A549 (cell line): ENCODE data around the gene USF1. TPM values are rescaled to one million over a fixed set of nuclear protein-coding genes. Genes with fewer than 3 reads are reported as not detected.

Experiments
- BHLHE40 ChIP-seq: IDR thresholded peaks from 2 replicates; pipeline ENCODE4 v1.6.1; 2012; ENCODE audit warnings: low read depth, low read length, inconsistent platforms
- CBX2 ChIP-seq: fragments of 200-600 bp; sonication (generic); IDR thresholded peaks from 2 replicates; pipeline ENCODE4 v1.6.1; 2016; ENCODE audit warnings: low read depth, mild to moderate bottlenecking, borderline replicate concordance
- CBX8 ChIP-seq: fragments of 200-600 bp; sonication (generic); IDR thresholded peaks from 2 replicates; pipeline ENCODE4 v1.6.1; 2016
- CEBPB ChIP-seq, 2 experiments: fragments of >200 bp in 1 of 2; sonication (Bioruptor Twin) in 1 of 2; formaldehyde crosslinking in 1 of 2; IDR thresholded peaks; 2 replicates each; pipeline ENCODE4 v1.6.1; 2012 to 2016
- EHMT2 ChIP-seq: fragments of 200-600 bp; sonication (generic); IDR thresholded peaks from 2 replicates; pipeline ENCODE4 v1.6.1; 2016; ENCODE audit warnings: antibody characterized with exemption, low read depth, mild to moderate bottlenecking, moderate library complexity
- ESRRA ChIP-seq: fragments of 150-350 bp; IDR thresholded peaks from 2 replicates; pipeline ENCODE4 v1.6.1; 2014; ENCODE audit warnings: mild to moderate bottlenecking, low read length, borderline replicate concordance
- FOSB ChIP-seq: fragments of 250-450 bp; sonication (Bioruptor Pico); IDR thresholded peaks from 2 replicates; pipeline ENCODE4 v1.5.0; 2020; ENCODE audit warnings: mild to moderate bottlenecking, moderate library complexity
- FOXS1 ChIP-seq: fragments of 250-450 bp; sonication (Bioruptor Pico); IDR thresholded peaks from 2 replicates; pipeline ENCODE4 v1.5.0; 2020; ENCODE audit warnings: mild to moderate bottlenecking, moderate library complexity
- HDAC2 ChIP-seq: fragments of 200-600 bp; sonication (generic); IDR thresholded peaks from 2 replicates; pipeline ENCODE4 v1.6.1; 2016
- HEYL ChIP-seq: fragments of 250-450 bp; sonication (Bioruptor Pico); IDR thresholded peaks from 2 replicates; pipeline ENCODE4 v1.8.0; 2021; ENCODE audit warnings: mild to moderate bottlenecking, moderate library complexity
- JUN ChIP-seq, 2 experiments: fragments of >200 bp; sonication (Bioruptor Twin); formaldehyde crosslinking; IDR thresholded peaks; 2 replicates in 1 of 2; 3 replicates in 1 of 2; pipeline ENCODE4 v1.6.1; 2016 to 2017
- JUNB ChIP-seq: fragments of >200 bp; sonication (Bioruptor Twin); formaldehyde crosslinking; IDR thresholded peaks from 2 replicates; pipeline ENCODE4 v1.6.1; 2016
- MAFK ChIP-seq: fragments of 450-650 bp; IDR thresholded peaks from 2 replicates; pipeline ENCODE4 v1.6.1; 2014; ENCODE audit not compliant: partially characterized antibody
- MAZ ChIP-seq: fragments of 150-350 bp; IDR thresholded peaks from 2 replicates; pipeline ENCODE4 v1.6.1; 2014; ENCODE audit warnings: antibody characterized with exemption, low read depth, low read length, borderline replicate concordance
- NFE2L2 ChIP-seq: fragments of 150-350 bp; conservative IDR thresholded peaks from 2 replicates; pipeline ENCODE4 v1.6.1; 2014; ENCODE audit warnings: low read length
- NPAS2 ChIP-seq: fragments of 250-450 bp; sonication (Bioruptor Pico); IDR thresholded peaks from 2 replicates; pipeline ENCODE4 v1.8.0; 2022; ENCODE audit warnings: mild to moderate bottlenecking, moderate library complexity, borderline replicate concordance
- PHF8 ChIP-seq: fragments of 200-600 bp; sonication (generic); IDR thresholded peaks from 2 replicates; pipeline ENCODE4 v1.6.1; 2016; ENCODE audit warnings: low read depth, mild to moderate bottlenecking, antibody characterized with exemption, moderate library complexity, borderline replicate concordance
- POLR2A ChIP-seq: IDR thresholded peaks from 2 replicates; pipeline ENCODE4 v1.6.1; 2012; ENCODE audit warnings: mild to moderate bottlenecking, low read length
- RAD21 ChIP-seq, 2 experiments: fragments of >200 bp in 1 of 2; sonication (Bioruptor Twin) in 1 of 2; formaldehyde crosslinking in 1 of 2; IDR thresholded peaks in 1 of 2; conservative IDR thresholded peaks in 1 of 2; 2 replicates in 1 of 2; 3 replicates in 1 of 2; pipeline ENCODE4 v1.6.1; 2012 to 2018; ENCODE audit warnings: inconsistent platforms in 1 of 2
- RARB ChIP-seq: fragments of 250-450 bp; sonication (Bioruptor Pico); IDR thresholded peaks from 2 replicates; pipeline ENCODE4 v1.8.0; 2021; ENCODE audit warnings: mild to moderate bottlenecking, moderate library complexity
- RFX5 ChIP-seq: fragments of 450-650 bp; IDR thresholded peaks from 2 replicates; pipeline ENCODE4 v1.7.1; 2014; ENCODE audit warnings: antibody characterized with exemption, mild to moderate bottlenecking, moderate library complexity
- RNF2 ChIP-seq: fragments of 200-600 bp; sonication (generic); IDR thresholded peaks from 2 replicates; pipeline ENCODE4 v1.6.1; 2016; ENCODE audit warnings: low read depth, mild to moderate bottlenecking, antibody characterized with exemption, moderate library complexity, borderline replicate concordance
- SMC3 ChIP-seq: fragments of >200 bp; sonication (Bioruptor Twin); formaldehyde crosslinking; IDR thresholded peaks from 3 replicates; pipeline ENCODE4 v1.6.1; 2018; ENCODE audit warnings: inconsistent platforms
- SREBF2 ChIP-seq: fragments of 450-650 bp; IDR thresholded peaks from 2 replicates; pipeline ENCODE4 v1.6.1; 2014; ENCODE audit warnings: mild to moderate bottlenecking, moderate library complexity
- TFCP2L1 ChIP-seq: fragments of 250-450 bp; sonication (Bioruptor Pico); IDR thresholded peaks from 2 replicates; pipeline ENCODE4 v1.5.0; 2021; ENCODE audit warnings: mild to moderate bottlenecking
- TP53 ChIP-seq: fragments of 250-450 bp; sonication (Bioruptor Pico); IDR thresholded peaks from 2 replicates; pipeline ENCODE4 v1.5.0; 2021; ENCODE audit warnings: mild to moderate bottlenecking, moderate library complexity
- ZC3H11A ChIP-seq: fragments of 450-650 bp; IDR thresholded peaks from 2 replicates; pipeline ENCODE4 v1.6.1; 2014; ENCODE audit warnings: antibody characterized with exemption, mild to moderate bottlenecking
- ZFP36 ChIP-seq: fragments of 450-650 bp; IDR thresholded peaks from 2 replicates; pipeline ENCODE4 v1.6.1; 2014; ENCODE audit warnings: borderline replicate concordance; ENCODE audit not compliant: partially characterized antibody
- ZNF302 ChIP-seq: fragments of 250-450 bp; sonication (Bioruptor Pico); IDR thresholded peaks from 2 replicates; pipeline ENCODE4 v1.9.0; 2021; ENCODE audit warnings: inconsistent platforms, mild to moderate bottlenecking, moderate library complexity
- ZSCAN20 ChIP-seq: fragments of 250-450 bp; sonication (Bioruptor Pico); IDR thresholded peaks from 2 replicates; pipeline ENCODE4 v1.8.0; 2022; ENCODE audit warnings: mild to moderate bottlenecking, moderate library complexity
- polyA plus RNA-seq, 4 experiments: library from polyadenylated mRNA; depleted of rRNA in 3 of 4; stranded (reverse); fragments of >200 nt; fragmentation: RNase III in 1 of 4; extraction: RNeasy Plus Mini Kit Qiagen cat#74134 plus additional on column Dnase treatment in 1 of 4; gene quantifications; 2 replicates in 3 of 4; 3 replicates in 1 of 4; pipeline ENCODE4 v1.2.3, GENCODE V29; 2011 to 2017
- TF ChIP-seq, protein P1 (sequence below): IDR thresholded peaks from 2 replicates; pipeline ENCODE4 v1.6.1; 2012; ENCODE audit warnings: low read depth, borderline replicate concordance
- TF ChIP-seq, protein P2 (sequence below): fragments of >200 bp; sonication (Bioruptor Twin); formaldehyde crosslinking; IDR thresholded peaks from 3 replicates; pipeline ENCODE4 v1.5.1; 2016
- TF ChIP-seq, protein P3 (sequence below): fragments of 150-350 bp; IDR thresholded peaks from 2 replicates; pipeline ENCODE4 v1.6.1; 2014; ENCODE audit warnings: low read depth, mild to moderate bottlenecking, low read length
- TF ChIP-seq, protein P4 (sequence below): fragments of >200 bp; sonication (Bioruptor Twin); formaldehyde crosslinking; IDR thresholded peaks from 3 replicates; pipeline ENCODE4 v1.6.1; 2016
- TF ChIP-seq, protein P5 (sequence below): IDR thresholded peaks from 2 replicates; pipeline ENCODE4 v1.6.1; 2012
- TF ChIP-seq, protein P6 (sequence below): fragments of >200 bp; sonication (Bioruptor Twin); formaldehyde crosslinking; IDR thresholded peaks from 2 replicates; pipeline ENCODE4 v1.6.1; 2016
- TF ChIP-seq, protein P7 (sequence below): IDR thresholded peaks from 2 replicates; pipeline ENCODE4 v1.6.1; 2012

Gene USF1
- polyA plus RNA-seq, 2 of the 4 experiments (the other 2 are of a cell fraction): 35.5 to 60.5 TPM

DNA sequence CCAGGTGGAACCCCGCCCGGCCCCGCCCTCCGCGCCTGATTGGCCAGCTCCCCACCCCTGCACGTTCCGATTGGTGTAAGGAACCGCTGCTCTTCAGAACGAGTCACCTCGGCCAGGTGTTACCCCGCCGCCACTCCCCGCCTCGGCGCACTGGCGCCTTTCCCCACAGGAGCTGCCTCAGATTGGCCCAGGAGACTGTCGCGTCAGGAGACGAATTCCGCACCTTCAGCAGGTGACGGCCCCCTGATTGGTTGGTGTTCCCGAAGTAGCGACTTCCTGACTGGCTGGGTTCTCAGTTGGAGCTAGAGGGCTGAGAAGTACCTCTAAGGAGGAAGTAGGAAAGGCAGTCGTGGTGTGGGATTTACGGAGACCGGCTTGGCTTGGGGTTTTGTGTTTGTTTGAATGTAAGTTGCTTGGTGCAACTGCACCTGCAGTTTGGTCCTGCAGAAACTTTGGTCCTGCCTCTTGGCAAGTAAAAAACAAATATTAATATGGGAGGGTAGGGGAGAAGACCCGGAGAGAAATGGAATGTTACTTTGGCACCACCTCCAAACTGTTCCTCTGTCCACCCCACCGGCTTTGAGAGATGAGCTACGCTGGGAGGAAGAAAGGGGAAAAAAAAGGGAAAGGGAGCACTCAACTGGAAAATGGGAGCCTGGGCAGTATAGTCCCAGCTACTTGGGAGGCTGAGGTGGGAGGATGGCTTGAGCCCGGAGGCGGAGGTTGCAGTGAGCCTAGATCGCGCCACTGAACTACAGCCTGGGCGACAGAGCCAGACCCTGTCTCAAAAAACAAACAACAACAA is 24.4 kb downstream of the USF1 start (continued):
- TF ChIP-seq, protein P1, sequence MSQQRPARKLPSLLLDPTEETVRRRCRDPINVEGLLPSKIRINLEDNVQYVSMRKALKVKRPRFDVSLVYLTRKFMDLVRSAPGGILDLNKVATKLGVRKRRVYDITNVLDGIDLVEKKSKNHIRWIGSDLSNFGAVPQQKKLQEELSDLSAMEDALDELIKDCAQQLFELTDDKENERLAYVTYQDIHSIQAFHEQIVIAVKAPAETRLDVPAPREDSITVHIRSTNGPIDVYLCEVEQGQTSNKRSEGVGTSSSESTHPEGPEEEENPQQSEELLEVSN: peak; percentile 65; the same call in 1 of the 2 replicates
- TF ChIP-seq BHLHE40 (no peak), ZNF302 (CRISPR knock-in tag) (no peak), EHMT2 (no peak), JUN (IDR thresholded peaks at IDR 0.05) (no peak; a peak in 1 of 5 replicates), ZC3H11A (no peak), TP53 (CRISPR knock-in tag) (no peak), POLR2A (peak; percentile 50), ESRRA (no peak), FOXS1 (CRISPR knock-in tag) (no peak), JUNB (no peak), NPAS2 (CRISPR knock-in tag) (no peak), MAFK (peak; percentile 52), MAZ (no peak), HDAC2 (0 out of 2 replicates have a peak, but pooled peaks have one; percentile 35), FOSB (CRISPR knock-in tag) (no peak), CBX8 (no peak), RAD21 (conservative IDR thresholded peaks at IDR 0.05 in 1 of 2, IDR thresholded peaks at IDR 0.05 in 1 of 2) (no peak), CBX2 (no peak), RFX5 (0 out of 2 replicates have a peak, but pooled peaks have one; percentile 49), ZFP36 (no peak), HEYL (no peak), CEBPB (IDR thresholded peaks at IDR 0.05) (no peak), SREBF2 (no peak), ZSCAN20 (CRISPR knock-in tag) (no peak), NFE2L2 (no peak), RNF2 (no peak), TFCP2L1 (CRISPR knock-in tag) (no peak), SMC3 (no peak; the same call in 2 of the 3 replicates), PHF8 (peak; percentile 49; the same call in 1 of the 2 replicates), RARB (CRISPR knock-in tag) (no peak)
- TF ChIP-seq, protein P2, sequence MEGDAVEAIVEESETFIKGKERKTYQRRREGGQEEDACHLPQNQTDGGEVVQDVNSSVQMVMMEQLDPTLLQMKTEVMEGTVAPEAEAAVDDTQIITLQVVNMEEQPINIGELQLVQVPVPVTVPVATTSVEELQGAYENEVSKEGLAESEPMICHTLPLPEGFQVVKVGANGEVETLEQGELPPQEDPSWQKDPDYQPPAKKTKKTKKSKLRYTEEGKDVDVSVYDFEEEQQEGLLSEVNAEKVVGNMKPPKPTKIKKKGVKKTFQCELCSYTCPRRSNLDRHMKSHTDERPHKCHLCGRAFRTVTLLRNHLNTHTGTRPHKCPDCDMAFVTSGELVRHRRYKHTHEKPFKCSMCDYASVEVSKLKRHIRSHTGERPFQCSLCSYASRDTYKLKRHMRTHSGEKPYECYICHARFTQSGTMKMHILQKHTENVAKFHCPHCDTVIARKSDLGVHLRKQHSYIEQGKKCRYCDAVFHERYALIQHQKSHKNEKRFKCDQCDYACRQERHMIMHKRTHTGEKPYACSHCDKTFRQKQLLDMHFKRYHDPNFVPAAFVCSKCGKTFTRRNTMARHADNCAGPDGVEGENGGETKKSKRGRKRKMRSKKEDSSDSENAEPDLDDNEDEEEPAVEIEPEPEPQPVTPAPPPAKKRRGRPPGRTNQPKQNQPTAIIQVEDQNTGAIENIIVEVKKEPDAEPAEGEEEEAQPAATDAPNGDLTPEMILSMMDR: no peak
- TF ChIP-seq, protein P3, sequence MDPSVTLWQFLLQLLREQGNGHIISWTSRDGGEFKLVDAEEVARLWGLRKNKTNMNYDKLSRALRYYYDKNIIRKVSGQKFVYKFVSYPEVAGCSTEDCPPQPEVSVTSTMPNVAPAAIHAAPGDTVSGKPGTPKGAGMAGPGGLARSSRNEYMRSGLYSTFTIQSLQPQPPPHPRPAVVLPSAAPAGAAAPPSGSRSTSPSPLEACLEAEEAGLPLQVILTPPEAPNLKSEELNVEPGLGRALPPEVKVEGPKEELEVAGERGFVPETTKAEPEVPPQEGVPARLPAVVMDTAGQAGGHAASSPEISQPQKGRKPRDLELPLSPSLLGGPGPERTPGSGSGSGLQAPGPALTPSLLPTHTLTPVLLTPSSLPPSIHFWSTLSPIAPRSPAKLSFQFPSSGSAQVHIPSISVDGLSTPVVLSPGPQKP: no peak
- TF ChIP-seq, protein P4, sequence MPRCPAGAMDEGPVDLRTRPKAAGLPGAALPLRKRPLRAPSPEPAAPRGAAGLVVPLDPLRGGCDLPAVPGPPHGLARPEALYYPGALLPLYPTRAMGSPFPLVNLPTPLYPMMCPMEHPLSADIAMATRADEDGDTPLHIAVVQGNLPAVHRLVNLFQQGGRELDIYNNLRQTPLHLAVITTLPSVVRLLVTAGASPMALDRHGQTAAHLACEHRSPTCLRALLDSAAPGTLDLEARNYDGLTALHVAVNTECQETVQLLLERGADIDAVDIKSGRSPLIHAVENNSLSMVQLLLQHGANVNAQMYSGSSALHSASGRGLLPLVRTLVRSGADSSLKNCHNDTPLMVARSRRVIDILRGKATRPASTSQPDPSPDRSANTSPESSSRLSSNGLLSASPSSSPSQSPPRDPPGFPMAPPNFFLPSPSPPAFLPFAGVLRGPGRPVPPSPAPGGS: no peak
- TF ChIP-seq, protein P5, sequence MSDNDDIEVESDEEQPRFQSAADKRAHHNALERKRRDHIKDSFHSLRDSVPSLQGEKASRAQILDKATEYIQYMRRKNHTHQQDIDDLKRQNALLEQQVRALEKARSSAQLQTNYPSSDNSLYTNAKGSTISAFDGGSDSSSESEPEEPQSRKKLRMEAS: peak; percentile 41
- TF ChIP-seq, protein P6, sequence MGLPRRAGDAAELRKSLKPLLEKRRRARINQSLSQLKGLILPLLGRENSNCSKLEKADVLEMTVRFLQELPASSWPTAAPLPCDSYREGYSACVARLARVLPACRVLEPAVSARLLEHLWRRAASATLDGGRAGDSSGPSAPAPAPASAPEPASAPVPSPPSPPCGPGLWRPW: no peak
- TF ChIP-seq, protein P7, sequence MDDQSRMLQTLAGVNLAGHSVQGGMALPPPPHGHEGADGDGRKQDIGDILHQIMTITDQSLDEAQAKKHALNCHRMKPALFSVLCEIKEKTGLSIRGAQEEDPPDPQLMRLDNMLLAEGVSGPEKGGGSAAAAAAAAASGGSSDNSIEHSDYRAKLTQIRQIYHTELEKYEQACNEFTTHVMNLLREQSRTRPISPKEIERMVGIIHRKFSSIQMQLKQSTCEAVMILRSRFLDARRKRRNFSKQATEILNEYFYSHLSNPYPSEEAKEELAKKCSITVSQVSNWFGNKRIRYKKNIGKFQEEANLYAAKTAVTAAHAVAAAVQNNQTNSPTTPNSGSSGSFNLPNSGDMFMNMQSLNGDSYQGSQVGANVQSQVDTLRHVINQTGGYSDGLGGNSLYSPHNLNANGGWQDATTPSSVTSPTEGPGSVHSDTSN: 0 out of 2 replicates have a peak, but pooled peaks have one; percentile 32
